ENCODE data around the gene HNRNPR.
A peak's percentile ranks its signal among the peaks of the same experiment; 100 is the strongest.

HNRNPR gene

GRCh38 chr1:23368562-23369334 lies 24.7 kb upstream of the HNRNPR start (continued):
- TF ChIP-seq, protein P1, sequence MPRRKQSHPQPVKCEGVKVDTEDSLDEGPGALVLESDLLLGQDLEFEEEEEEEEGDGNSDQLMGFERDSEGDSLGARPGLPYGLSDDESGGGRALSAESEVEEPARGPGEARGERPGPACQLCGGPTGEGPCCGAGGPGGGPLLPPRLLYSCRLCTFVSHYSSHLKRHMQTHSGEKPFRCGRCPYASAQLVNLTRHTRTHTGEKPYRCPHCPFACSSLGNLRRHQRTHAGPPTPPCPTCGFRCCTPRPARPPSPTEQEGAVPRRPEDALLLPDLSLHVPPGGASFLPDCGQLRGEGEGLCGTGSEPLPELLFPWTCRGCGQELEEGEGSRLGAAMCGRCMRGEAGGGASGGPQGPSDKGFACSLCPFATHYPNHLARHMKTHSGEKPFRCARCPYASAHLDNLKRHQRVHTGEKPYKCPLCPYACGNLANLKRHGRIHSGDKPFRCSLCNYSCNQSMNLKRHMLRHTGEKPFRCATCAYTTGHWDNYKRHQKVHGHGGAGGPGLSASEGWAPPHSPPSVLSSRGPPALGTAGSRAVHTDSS (tag by site-specific recombination; IDR thresholded peaks at IDR 0.05), result no peak
- TF ChIP-seq ZNF48 (tag by site-specific recombination; IDR thresholded peaks at IDR 0.05) (no peak), ZNF747 (tag by site-specific recombination; IDR thresholded peaks at IDR 0.05) (no peak), ZBTB7A (tag by site-specific recombination; IDR thresholded peaks at IDR 0.05; ENCODE audit: low read depth) (0 out of 2 replicates have a peak, but pooled peaks have one; percentile 58), ZFHX2 (tag by site-specific recombination; conservative IDR thresholded peaks at IDR 0.05) (peak; percentile 92), ZBTB8A (tag by site-specific recombination; IDR thresholded peaks at IDR 0.05) (peak; percentile 97), RBAK (tag by site-specific recombination; IDR thresholded peaks at IDR 0.05) (no peak), ZNF280C (tag by site-specific recombination; IDR thresholded peaks at IDR 0.05) (no peak), ZNF654 (tag by site-specific recombination; IDR thresholded peaks at IDR 0.05; ENCODE audit: low read depth) (no peak), ZSCAN30 (tag by site-specific recombination; IDR thresholded peaks at IDR 0.05) (peak; percentile 92), ZSCAN18 (tag by site-specific recombination; IDR thresholded peaks at IDR 0.05) (no peak), ZNF202 (tag by site-specific recombination; IDR thresholded peaks at IDR 0.05; ENCODE audit: borderline replicate concordance) (no peak), ZNF843 (tag by site-specific recombination; IDR thresholded peaks at IDR 0.05) (0 out of 2 replicates have a peak, but pooled peaks have one; percentile 41), ZNF639 (tag by site-specific recombination; IDR thresholded peaks at IDR 0.05) (0 out of 2 replicates have a peak, but pooled peaks have one; percentile 56), ZNF670 (tag by site-specific recombination; IDR thresholded peaks at IDR 0.05; ENCODE audit: low read depth) (no peak), HOXA7 (CRISPR knock-in tag; IDR thresholded peaks at IDR 0.05; ENCODE audit: borderline replicate concordance) (no peak), ZNF561 (tag by site-specific recombination; IDR thresholded peaks at IDR 0.05; ENCODE audit: borderline replicate concordance) (no peak), ZNF354C (tag by site-specific recombination; IDR thresholded peaks at IDR 0.05; ENCODE audit: borderline replicate concordance, low read depth) (no peak), ZNF645 (tag by site-specific recombination; IDR thresholded peaks at IDR 0.05) (no peak), ZFP69B (tag by site-specific recombination; IDR thresholded peaks at IDR 0.05) (peak; percentile 35; the same call in 1 of the 2 replicates), ZBTB17 (tag by site-specific recombination; IDR thresholded peaks at IDR 0.05) (peak; percentile 58; the same call in 1 of the 2 replicates), ZNF610 (tag by site-specific recombination; IDR thresholded peaks at IDR 0.05; ENCODE audit: borderline replicate concordance) (no peak), ZNF341 (tag by site-specific recombination; IDR thresholded peaks at IDR 0.05; ENCODE audit: low read depth) (peak; percentile 42; the same call in 1 of the 2 replicates), ZNF423 (tag by site-specific recombination; IDR thresholded peaks at IDR 0.05) (peak; percentile 95), ZNF558 (tag by site-specific recombination; IDR thresholded peaks at IDR 0.05) (no peak)
- TF ChIP-seq, protein P2, sequence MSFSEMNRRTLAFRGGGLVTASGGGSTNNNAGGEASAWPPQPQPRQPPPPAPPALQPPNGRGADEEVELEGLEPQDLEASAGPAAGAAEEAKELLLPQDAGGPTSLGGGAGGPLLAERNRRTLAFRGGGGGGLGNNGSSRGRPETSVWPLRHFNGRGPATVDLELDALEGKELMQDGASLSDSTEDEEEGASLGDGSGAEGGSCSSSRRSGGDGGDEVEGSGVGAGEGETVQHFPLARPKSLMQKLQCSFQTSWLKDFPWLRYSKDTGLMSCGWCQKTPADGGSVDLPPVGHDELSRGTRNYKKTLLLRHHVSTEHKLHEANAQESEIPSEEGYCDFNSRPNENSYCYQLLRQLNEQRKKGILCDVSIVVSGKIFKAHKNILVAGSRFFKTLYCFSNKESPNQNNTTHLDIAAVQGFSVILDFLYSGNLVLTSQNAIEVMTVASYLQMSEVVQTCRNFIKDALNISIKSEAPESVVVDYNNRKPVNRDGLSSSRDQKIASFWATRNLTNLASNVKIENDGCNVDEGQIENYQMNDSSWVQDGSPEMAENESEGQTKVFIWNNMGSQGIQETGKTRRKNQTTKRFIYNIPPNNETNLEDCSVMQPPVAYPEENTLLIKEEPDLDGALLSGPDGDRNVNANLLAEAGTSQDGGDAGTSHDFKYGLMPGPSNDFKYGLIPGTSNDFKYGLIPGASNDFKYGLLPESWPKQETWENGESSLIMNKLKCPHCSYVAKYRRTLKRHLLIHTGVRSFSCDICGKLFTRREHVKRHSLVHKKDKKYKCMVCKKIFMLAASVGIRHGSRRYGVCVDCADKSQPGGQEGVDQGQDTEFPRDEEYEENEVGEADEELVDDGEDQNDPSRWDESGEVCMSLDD (tag by site-specific recombination; IDR thresholded peaks at IDR 0.05), result peak; percentile 55
- TF ChIP-seq, protein P3, sequence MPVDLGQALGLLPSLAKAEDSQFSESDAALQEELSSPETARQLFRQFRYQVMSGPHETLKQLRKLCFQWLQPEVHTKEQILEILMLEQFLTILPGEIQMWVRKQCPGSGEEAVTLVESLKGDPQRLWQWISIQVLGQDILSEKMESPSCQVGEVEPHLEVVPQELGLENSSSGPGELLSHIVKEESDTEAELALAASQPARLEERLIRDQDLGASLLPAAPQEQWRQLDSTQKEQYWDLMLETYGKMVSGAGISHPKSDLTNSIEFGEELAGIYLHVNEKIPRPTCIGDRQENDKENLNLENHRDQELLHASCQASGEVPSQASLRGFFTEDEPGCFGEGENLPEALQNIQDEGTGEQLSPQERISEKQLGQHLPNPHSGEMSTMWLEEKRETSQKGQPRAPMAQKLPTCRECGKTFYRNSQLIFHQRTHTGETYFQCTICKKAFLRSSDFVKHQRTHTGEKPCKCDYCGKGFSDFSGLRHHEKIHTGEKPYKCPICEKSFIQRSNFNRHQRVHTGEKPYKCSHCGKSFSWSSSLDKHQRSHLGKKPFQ (tag by site-specific recombination; IDR thresholded peaks at IDR 0.05), result no peak
